ENCODE results near the gene KCNH3.

Gene KCNH3

DNA sequence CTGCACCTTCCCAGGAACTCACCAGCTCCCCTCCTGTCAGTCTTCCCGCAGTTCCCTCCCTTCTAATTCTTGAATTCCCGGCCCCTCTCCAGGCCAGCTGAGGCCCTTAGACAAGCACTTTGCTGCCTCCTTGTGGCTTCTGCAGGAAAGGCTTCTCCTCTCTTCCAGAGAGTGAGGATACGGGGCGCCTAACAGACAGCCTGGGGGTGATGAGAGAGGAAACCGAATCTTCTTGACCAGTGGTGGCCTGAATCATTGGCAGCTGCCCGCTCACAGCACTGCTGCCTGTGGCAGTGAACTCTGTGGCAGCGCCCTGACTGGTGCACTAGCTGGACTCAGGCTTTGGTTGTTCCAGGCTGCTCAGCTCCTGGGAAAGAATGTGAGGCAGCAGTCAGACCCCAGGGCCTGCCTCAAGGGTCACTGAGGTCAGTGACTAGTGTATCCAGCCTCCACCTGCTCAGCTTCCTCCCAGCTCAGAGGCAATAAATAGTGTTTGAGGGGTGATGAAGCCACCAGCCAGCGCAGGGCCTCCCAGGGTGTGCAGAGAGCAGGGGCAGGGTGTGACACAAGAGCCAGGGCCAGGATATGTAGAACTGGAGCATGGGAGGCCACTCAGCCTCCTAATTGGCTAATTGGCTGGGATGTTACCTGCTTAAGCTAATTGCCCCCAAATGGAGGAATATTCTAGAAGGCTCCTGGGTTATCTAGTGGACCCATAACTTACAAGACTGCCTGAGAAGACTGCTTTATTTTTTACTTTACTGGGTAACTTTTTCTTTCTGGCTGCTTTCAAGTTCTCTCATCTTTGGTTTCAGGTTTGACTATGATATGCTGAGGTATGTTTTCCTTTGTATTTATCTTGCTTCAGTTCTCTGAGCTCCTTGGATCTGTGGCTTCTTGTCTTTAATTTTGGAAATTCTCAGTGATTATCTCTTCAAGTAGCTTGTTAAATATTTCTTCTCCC is 42.0 kb downstream of the KCNH3 start:
- Histone ChIP-seq H3K9ac (ENCODE audit: low read length in 2 of 2) (peak overlapping the region in 1 of 2 donors; percentile 36), H3K4me3 (ENCODE audit: low read length in 2 of 2) (peak overlapping the region in 1 of 2 donors; percentile 15), H3K4me1 (ENCODE audit: control insufficient read depth, insufficient read depth, low read length) (peaks cover 32% of the 10 kb centered on the region), H3K27me3 (ENCODE audit: control insufficient read depth in 1 of 2, insufficient read depth in 2 of 2, low read length in 2 of 2) (no peaks in the 10 kb centered on the region), H3K9me3 (ENCODE audit: control insufficient read depth in 2 of 2, low read length in 2 of 2) (no peaks in the 10 kb centered on the region), H3K36me3 (ENCODE audit: control insufficient read depth in 2 of 2, insufficient read depth in 2 of 2, low read length in 2 of 2) (peaks cover 0 to 8% of the 10 kb centered on the region in 2 donors), H3K27ac (ENCODE audit: low read length) (no peak overlapping the region)

DNA sequence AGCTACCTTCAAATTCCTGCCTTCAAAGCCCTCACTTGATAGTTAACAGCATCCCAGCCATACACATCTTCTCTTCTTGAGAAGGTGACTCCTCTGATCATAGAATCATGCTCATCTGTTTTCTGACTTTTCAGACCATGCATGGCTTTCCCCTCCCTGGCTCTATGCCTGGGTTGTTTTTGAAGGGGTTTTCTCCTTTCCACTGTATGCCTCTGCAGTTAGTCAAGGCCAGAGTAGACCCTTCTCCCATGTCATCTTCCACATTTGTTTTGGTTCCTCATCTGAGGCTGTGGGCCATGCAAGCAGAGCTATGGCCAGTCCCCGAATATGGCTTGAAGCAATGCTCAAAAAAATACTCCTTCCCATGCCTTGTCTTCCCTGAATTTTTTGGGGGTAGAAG is 43.4 kb downstream of the KCNH3 start:
- Histone ChIP-seq H3K27me3 (ENCODE audit: control insufficient read depth in 1 of 2, insufficient read depth in 2 of 2, low read length in 2 of 2) (no peaks in the 10 kb centered on the region), H3K27ac (ENCODE audit: low read length) (no peak overlapping the region), H3K9ac (ENCODE audit: low read length in 2 of 2) (no peak overlapping the region), H3K4me1 (ENCODE audit: control insufficient read depth, insufficient read depth, low read length) (peaks cover 32% of the 10 kb centered on the region), H3K4me3 (ENCODE audit: low read length in 2 of 2) (no peak overlapping the region), H3K36me3 (ENCODE audit: control insufficient read depth in 2 of 2, insufficient read depth in 2 of 2, low read length in 2 of 2) (peaks cover 4 to 9% of the 10 kb centered on the region in 2 donors), H3K9me3 (ENCODE audit: control insufficient read depth in 2 of 2, low read length in 2 of 2) (no peaks in the 10 kb centered on the region)

DNA sequence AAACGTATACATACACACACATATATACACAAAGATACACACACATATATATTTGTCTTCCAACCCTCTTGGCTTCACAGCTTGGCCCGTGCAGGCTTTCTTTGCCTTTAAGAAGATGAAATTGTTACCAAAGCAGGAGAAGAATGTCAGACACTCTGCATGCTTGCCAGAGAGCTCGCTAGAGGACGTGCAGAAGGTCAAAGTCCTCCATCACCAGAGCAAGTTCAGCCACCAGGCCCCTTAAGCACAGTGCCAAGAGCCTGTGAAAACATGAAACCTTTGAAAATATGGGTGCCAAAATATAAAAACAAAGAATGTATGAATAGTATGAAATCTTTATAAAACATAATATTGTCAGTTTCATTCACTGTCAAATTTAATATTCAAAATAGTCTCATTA is 44.0 kb downstream of the KCNH3 start:
- Histone ChIP-seq H3K27me3 (ENCODE audit: control insufficient read depth in 1 of 2, insufficient read depth in 2 of 2, low read length in 2 of 2) (no peaks in the 10 kb centered on the region), H3K4me1 (ENCODE audit: control insufficient read depth, insufficient read depth, low read length) (peaks cover 32% of the 10 kb centered on the region), H3K4me3 (ENCODE audit: low read length in 2 of 2) (peak overlapping the region in 1 of 2 donors; percentile 29), H3K9me3 (ENCODE audit: control insufficient read depth in 2 of 2, low read length in 2 of 2) (no peaks in the 10 kb centered on the region), H3K27ac (ENCODE audit: low read length) (peak overlapping the region; percentile 41), H3K36me3 (ENCODE audit: control insufficient read depth in 2 of 2, insufficient read depth in 2 of 2, low read length in 2 of 2) (peaks cover 3 to 4% of the 10 kb centered on the region in 2 donors), H3K9ac (ENCODE audit: low read length in 2 of 2) (no peak overlapping the region)

DNA sequence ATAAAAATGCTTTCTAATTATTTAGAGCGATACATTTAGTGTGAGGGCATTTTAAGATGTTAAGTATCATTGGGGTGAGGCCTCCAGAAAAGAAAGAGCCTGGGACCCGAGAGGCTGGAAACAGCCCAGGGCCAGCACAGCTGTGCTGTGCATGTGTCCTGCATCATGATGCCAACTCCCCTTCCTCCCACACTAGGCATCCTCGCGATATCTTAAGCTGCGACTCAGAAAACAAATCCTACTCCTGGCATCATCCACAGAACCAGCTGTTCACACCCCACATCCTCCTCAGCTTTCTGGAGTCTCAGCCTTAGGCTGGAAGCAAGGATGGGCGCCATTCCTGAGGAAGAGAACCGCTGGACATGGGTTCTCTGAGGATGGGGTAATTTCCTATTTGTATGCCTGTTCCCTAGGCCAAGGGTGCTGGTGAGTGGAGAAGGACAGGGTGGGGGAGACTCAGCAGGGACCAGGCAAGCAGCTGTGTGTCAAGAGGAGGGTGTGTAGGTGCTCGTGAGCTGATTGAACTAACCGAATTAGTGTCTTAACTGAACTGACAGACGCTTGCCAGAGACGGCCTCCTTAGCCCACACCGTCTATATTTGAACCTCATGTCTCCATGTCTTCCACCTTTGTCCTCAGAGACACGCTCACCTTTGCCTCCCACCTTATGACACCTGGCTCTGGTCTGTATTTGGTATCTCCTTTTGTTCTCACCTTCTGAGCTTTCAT is 44.7 kb downstream of the KCNH3 start:
- Histone ChIP-seq H3K9me3 (ENCODE audit: control insufficient read depth in 2 of 2, low read length in 2 of 2) (no peaks in the 10 kb centered on the region), H3K36me3 (ENCODE audit: control insufficient read depth in 2 of 2, insufficient read depth in 2 of 2, low read length in 2 of 2) (peaks cover 3 to 4% of the 10 kb centered on the region in 2 donors), H3K9ac (ENCODE audit: low read length in 2 of 2) (peak overlapping the region in 1 of 2 donors; percentile 47), H3K4me1 (ENCODE audit: control insufficient read depth, insufficient read depth, low read length) (peaks cover 32% of the 10 kb centered on the region), H3K27ac (ENCODE audit: low read length) (peak overlapping the region; percentile 41), H3K4me3 (ENCODE audit: low read length in 2 of 2) (no peak overlapping the region), H3K27me3 (ENCODE audit: control insufficient read depth in 1 of 2, insufficient read depth in 2 of 2, low read length in 2 of 2) (no peaks in the 10 kb centered on the region)

DNA sequence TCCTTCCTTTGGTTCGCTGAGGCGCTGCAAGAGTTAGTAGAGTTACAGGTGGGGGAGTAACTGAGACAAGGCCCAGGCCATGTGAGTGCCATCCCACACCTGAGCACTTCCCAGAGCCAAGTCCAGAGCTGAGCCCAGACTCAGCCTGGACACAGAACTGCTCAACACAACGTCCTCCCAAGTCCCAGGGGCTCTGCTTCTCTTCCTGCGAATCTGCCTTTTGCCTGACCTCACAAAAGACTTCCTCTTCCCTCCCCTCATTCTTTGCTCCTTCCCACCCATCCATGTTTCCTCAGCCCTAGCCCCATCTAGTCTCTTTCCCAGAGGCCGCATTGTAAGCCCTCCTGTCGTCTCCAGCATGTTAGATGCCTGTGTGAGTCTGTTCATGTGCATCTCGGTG is 45.8 kb downstream of the KCNH3 start:
- Histone ChIP-seq H3K4me1 (ENCODE audit: control insufficient read depth, insufficient read depth, low read length) (peaks cover 36% of the 10 kb centered on the region), H3K27ac (ENCODE audit: low read length) (no peak overlapping the region), H3K36me3 (ENCODE audit: control insufficient read depth in 2 of 2, insufficient read depth in 2 of 2, low read length in 2 of 2) (peaks cover 3 to 4% of the 10 kb centered on the region in 2 donors), H3K9ac (ENCODE audit: low read length in 2 of 2) (no peak overlapping the region), H3K9me3 (ENCODE audit: control insufficient read depth in 2 of 2, low read length in 2 of 2) (no peaks in the 10 kb centered on the region), H3K4me3 (ENCODE audit: low read length in 2 of 2) (no peak overlapping the region), H3K27me3 (ENCODE audit: control insufficient read depth in 1 of 2, insufficient read depth in 2 of 2, low read length in 2 of 2) (no peaks in the 10 kb centered on the region)

DNA sequence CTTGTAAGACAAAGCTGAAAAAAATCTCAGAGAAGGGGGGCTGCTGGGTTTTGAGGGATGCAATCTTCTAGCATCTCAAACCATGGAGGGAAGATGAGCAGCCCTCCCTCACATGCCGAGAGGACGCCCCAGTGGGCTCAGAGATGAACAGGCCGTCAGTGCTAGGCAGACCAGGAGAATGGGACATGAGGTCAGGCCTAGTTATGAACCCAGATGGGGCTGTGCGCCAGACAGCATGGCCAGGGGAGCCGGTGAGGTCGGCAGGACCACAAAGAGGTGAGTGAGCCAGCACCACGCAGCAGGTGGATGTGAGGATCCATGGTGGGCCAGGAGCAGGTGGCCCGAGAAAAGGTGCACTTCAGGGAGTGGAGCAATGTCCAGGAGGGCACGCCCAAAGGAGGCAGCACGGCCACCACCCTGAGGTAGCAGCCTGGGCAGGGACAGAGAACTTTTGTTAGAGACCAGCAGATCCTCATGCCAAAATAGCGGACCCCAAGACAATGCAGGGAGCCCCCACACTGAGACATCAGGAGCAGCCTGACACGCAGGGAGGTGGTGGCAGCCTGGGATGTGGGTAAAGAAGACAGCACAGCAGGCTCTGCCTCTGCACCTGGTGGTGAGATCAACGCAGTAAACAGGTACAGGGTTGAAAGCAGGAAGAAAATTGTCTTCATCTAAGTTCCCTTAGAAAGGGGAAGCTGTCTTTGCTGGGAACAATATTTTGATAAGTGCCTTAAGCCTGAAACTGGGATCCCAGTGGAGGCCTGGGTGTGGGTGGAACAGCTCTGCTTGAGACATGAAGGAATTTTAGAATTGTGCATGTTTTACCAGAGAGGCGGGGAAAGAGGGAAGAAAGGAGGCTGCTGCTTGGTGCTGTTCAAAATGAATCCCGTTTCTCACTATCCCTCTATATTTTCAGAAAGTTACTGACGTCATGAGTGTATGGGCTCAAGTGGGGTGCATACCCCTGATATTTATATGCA is 46.9 kb downstream of the KCNH3 start:
- Histone ChIP-seq H3K4me1 (ENCODE audit: control insufficient read depth, insufficient read depth, low read length) (peaks cover 28% of the 10 kb centered on the region), H3K9me3 (ENCODE audit: control insufficient read depth in 2 of 2, low read length in 2 of 2) (no peaks in the 10 kb centered on the region), H3K4me3 (ENCODE audit: low read length in 2 of 2) (no peak overlapping the region), H3K9ac (ENCODE audit: low read length in 2 of 2) (no peak overlapping the region), H3K36me3 (ENCODE audit: control insufficient read depth in 2 of 2, insufficient read depth in 2 of 2, low read length in 2 of 2) (peaks cover 3 to 4% of the 10 kb centered on the region in 2 donors), H3K27ac (ENCODE audit: low read length) (no peak overlapping the region), H3K27me3 (ENCODE audit: control insufficient read depth in 1 of 2, insufficient read depth in 2 of 2, low read length in 2 of 2) (no peaks in the 10 kb centered on the region)

DNA sequence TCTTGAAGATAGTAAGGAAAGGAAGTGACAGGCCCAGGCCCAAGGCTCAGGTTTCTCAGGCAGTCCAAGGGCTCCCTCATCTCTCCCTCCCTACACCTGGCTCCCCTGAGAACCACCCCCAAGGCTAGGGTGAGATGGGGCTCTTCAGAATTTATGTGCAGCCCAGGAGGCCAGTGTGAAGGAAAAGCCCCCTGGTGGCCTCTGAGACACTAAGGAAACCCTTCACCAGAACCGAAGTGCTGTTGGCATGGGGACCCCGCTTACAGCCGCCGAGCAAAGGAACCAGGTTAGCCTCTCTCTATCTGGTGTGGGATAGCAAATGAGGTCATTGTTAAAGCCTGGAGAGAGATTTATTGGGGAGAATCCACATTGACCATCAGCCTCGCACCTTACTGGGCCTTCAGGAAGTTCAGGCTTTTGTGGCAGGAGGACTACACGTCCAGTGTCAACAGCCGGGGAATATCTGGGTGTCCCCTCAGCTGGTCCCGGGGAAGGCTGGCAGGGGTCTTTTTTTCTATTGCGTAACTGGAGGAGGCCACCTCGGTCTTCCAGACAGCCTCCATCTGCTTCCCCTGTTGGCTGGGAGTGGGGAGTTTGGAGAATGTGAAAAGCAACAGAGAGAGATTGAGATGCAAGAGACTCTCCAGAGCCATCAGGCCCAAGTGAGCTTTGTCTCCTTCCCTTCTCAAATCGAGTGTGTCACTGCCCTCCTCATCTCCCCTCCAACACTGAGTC is 48.5 kb downstream of the KCNH3 start:
- H3K4me3 ChIP-seq (ENCODE audit: low read length in 2 of 2): no peak overlapping the region
- no peaks in the 10 kb centered on the region for H3K27me3 ChIP-seq (ENCODE audit: control insufficient read depth in 1 of 2, insufficient read depth in 2 of 2, low read length in 2 of 2)
- H3K27ac ChIP-seq (ENCODE audit: low read length): no peak overlapping the region
- H3K4me1 ChIP-seq (ENCODE audit: control insufficient read depth, insufficient read depth, low read length): peaks cover 19% of the 10 kb centered on the region
- no peak overlapping the region for H3K9ac ChIP-seq (ENCODE audit: low read length in 2 of 2)
- peaks cover 3 to 7% of the 10 kb centered on the region in 2 donors for H3K36me3 ChIP-seq (ENCODE audit: control insufficient read depth in 2 of 2, insufficient read depth in 2 of 2, low read length in 2 of 2)
- H3K9me3 ChIP-seq (ENCODE audit: control insufficient read depth in 2 of 2, low read length in 2 of 2): no peaks in the 10 kb centered on the region

DNA sequence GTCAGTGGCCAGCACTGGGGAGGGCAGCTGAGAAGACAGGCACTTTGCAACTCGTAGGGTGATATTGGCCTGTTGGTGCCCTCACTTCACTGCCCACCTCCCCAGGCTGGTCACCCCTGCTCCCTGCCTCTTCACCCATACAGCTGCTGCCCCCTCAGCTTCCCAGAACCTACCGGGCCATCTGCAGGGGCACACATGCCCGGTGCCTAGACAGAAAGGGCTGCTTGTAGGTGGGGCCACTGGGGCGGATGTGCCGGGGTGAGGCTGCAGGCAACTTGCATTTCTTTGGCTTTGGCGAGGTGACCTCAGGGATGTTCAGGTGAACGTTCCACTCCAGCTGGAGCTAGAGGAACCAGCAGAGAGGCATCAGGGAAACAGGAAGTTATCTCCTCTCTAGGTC is 49.5 kb downstream of the KCNH3 start:
- no peaks in the 10 kb centered on the region for H3K27me3 ChIP-seq (ENCODE audit: control insufficient read depth in 1 of 2, insufficient read depth in 2 of 2, low read length in 2 of 2)
- H3K9me3 ChIP-seq (ENCODE audit: control insufficient read depth in 2 of 2, low read length in 2 of 2): no peaks in the 10 kb centered on the region
- H3K36me3 ChIP-seq (ENCODE audit: control insufficient read depth in 2 of 2, insufficient read depth in 2 of 2, low read length in 2 of 2): peaks cover 3 to 7% of the 10 kb centered on the region in 2 donors
- no peak overlapping the region for H3K4me3 ChIP-seq (ENCODE audit: low read length in 2 of 2)
- H3K4me1 ChIP-seq (ENCODE audit: control insufficient read depth, insufficient read depth, low read length): peaks cover 10% of the 10 kb centered on the region
- no peak overlapping the region for H3K9ac ChIP-seq (ENCODE audit: low read length in 2 of 2)
- no peak overlapping the region for H3K27ac ChIP-seq (ENCODE audit: low read length)

DNA sequence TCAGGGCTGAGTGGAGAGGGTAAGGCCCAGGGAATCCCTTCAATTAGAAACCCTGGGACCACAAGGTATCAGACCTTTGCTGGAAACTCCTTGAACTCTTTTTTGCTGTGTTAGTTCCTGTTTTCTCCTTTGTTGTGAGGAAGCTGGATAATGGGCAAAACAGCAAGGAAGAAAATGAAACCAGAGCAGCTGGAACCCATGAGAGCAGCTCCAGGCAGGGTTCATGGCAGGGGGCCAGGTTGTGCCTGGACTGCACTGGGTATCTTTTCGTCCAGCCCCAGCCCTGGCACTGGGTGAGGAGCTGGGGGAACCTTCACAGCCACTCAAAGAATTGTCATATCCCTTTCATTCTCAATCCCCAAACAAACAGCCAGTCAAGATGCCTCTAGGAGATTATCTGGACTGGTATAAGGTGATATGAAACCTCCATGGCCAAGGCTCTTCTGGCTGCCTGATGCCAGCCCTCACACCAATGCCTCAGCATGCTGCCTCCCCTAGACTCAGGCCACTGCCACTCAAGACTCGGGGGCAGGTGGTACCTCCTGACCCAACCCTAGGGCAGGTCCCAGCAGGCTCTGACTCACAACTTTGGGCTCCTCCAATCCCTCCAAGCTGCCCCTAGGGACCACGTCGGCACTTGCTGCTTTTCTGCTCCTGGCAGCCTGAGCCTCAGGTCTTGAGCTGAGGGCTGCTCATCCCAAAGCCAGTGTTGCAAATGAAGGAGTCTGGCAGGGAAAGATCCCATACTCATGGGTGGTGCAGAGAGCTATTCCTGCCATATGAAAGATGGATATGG is 50.1 kb downstream of the KCNH3 start:
- Histone ChIP-seq H3K27me3 (ENCODE audit: control insufficient read depth in 1 of 2, insufficient read depth in 2 of 2, low read length in 2 of 2) (no peaks in the 10 kb centered on the region), H3K27ac (ENCODE audit: low read length) (no peak overlapping the region), H3K4me1 (ENCODE audit: control insufficient read depth, insufficient read depth, low read length) (peaks cover 4% of the 10 kb centered on the region), H3K4me3 (ENCODE audit: low read length in 2 of 2) (no peak overlapping the region), H3K9me3 (ENCODE audit: control insufficient read depth in 2 of 2, low read length in 2 of 2) (no peaks in the 10 kb centered on the region), H3K36me3 (ENCODE audit: control insufficient read depth in 2 of 2, insufficient read depth in 2 of 2, low read length in 2 of 2) (peaks cover 3 to 7% of the 10 kb centered on the region in 2 donors), H3K9ac (ENCODE audit: low read length in 2 of 2) (no peak overlapping the region)
